HG03378 (cell line): ENCODE data around the gene ACSF3.

Experiments used
- ATAC-seq: cut with Tn5 transposase; IDR thresholded peaks from one replicate; pipeline ENCODE4 v1.9.1; 2021; ENCODE audit warnings: mild to moderate bottlenecking, moderate library complexity; ENCODE audit not compliant: unreplicated experiment

The ACSF3 gene

GRCh38 chr16:89093602-89094251, at the start of gene ACSF3:
ACSF3 (plus strand) TSS chr16:89093852; CDS start chr16:89100682, 6,830 bp downstream.
- no peak for ATAC-seq

DNA sequence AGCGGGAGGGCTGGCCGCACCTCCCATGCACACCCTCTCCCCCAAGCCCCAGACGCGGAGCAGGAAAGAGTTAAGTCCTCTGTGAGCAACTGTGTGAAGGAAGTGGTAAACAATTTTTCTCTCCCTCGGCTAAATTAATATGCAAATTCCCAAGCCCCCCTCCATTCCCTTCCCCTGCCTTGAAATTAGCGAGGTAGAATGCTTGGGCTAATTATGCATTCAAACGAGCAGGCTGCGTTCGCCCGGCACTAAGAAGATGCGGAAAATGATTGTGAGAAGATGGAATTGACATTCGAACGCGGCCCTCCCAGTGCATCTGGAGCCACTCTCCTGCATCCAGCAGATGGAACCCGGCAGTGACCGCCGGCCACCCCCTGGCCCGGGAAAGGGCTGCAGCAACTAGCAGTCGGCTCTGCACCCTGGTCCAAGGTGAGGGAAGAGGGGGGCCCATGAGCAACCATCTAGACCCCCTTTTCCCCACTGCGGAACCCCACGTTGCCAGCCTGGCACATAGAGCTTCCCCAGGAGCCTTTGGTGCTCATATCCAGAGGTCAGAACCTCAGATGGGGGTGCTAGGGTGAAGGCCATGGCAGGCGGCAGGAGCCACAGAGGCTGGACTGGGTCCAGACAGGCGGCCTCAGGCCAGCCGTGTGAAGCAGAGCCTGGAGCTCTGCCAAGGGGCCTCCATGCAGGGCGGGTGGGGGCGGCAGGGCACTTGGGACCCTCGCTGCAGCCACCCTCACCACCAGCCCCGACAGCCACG, 49.1 kb upstream of the ACSF3 start:
- ATAC-seq = no peak

GRCh38 chr16:89045181-89045815, 48.4 kb upstream of the ACSF3 start:
- ATAC-seq = no peak

DNA sequence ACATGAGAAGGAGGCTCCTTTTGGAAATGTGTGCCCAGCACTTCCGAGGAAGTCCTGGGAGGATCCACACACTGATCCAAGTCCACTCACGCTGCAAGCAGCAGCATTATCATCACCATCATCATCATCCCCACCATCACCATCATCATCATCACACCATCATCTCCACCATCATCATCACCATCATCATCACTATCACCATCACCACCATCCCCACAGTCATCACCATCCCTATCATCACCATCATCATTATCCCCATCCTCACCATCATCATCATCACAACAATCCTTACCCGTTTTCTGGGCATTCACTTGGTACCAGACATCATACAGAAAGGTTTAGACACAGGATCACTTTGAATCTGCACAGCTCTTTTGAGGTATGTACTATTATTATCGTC, 47.8 kb upstream of the ACSF3 start:
- ATAC-seq = no peak

DNA sequence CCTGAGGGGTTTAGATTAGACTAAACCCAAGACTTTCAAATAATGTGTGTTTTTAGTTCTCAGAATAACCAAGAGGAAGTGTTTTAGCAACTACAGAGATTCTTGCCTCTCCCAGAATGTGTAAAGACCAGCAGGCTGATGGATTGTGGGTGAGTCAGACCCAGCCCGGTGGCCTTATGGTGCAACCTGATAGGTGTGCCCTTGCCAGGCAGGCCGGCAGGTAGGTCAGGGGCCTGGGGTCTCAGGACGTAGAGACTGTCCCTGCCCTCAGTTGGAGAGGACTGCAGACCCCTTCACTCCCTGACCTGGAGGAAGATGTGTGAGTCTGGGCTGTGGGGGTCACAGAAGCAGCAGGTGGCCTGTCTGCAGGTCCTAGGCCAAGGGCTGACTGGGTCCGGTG, 47.2 kb upstream of the ACSF3 start:
- no peak for ATAC-seq

GRCh38 chr16:89047331-89048089, 46.1 kb upstream of the ACSF3 start:
- no peak for ATAC-seq

DNA sequence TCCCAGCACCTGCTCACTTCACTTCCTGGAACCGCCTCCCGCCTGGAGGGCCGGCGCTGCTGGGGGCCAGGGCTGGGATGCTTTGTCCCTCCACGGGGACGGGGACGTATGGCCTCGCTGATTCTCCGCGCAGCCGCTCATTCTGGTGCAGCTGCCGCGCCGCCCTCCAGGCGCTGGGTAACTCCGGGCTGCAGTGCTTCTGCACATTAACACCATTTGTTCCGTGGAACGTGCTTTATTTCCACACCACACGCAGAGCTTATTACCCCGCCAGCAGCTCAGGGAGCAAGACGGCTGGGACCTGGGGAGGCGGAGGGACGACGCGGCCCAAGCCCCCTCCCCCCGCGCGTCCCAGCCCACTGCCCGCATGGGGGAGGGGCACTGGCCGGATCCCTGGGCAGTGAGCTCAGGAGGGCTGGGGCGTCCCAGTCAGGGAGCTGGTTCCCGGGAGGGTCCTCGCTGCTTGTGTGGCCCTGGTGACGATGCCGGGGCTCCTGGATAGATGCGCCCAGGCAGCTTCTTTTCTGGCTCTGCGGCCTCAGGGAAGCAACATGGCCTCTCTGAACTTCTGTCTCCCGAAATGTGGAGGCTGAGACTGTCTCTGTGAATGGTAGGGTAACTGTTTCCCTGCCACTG, 45.4 kb upstream of the ACSF3 start:
- no peak for ATAC-seq

DNA sequence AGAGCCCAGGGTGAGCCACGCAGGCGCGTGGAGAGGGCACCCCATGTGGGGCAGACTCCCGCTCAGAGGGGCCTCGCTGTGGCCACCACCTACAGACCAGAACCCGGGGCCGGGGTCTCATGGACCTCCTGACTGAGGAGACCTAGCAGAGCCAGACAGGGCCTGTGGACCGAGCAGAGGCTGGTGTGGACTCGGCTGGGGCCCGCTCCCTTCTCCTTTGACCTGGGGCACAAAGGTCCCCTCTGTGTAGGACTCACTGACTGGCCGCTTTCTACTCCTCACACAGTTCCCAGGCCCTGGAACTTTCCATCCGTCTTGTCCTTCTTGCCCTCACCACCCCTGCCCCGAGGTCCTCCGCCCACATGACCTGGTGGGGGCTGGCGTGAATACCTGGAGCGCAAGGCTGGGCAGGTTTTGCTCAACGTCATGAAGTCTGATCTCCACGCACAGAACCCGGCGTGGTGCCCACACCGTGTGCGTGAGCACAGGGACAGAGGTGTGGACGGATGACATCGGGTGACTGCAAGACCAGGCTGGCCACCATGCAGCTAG, 44.7 kb upstream of the ACSF3 start:
- ATAC-seq = no peak

DNA sequence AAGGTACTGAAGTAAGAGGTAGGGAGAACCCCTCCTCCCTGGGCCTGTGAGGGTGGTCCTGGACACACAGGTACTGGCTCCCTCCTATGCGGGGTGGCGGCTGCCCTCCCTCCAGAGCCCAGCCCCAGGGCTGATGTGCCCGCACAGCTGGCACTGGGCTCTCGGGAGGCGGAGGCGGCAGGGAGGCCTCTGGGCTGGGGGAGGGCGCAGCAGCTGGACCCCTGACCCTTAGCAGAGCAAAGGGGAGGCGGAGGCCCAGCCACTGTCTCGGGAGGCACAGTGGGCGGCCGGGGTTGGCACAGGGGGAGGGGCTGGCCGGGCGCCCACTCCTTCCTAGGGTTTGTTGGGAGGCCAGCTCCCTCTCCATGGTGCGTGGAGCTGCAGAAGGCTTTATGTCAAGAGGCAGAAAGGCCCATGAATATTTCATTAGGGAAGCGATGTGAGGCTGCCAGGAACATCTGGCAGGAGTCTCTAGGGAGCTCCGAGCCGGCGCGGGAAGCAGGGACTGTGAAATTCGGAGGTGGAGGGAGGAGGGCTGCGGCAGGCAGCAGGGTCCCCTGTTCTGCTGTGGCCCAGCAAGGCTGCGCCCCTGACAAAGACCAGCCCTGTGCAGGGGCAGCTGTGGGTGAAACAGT, 44.1 kb upstream of the ACSF3 start:
- no peak for ATAC-seq

GRCh38 chr16:89050119-89050867, 43.4 kb upstream of the ACSF3 start:
- no peak for ATAC-seq

DNA sequence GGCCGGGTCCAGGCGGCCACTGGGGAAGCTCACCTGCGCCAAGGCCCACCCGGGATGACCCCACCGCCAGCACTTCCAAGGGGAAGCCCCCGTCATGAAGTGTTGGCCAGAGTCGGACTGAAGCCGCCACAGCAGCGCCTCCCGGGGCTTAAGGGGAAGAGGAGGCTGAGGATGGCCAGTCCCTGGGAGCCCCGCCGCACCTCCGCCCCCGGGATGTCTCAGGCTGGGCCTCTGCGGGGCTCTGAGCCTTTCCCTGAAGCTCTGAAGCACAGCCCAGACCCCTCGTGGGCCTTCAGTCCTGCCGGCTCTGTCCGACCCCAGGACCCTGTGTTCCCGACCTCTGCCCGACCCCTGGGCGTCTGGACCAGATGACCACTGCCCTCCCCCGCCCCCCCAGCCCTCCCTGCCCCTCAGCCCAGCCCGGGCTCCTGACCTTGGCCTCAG, 42.8 kb upstream of the ACSF3 start:
- no peak for ATAC-seq

DNA sequence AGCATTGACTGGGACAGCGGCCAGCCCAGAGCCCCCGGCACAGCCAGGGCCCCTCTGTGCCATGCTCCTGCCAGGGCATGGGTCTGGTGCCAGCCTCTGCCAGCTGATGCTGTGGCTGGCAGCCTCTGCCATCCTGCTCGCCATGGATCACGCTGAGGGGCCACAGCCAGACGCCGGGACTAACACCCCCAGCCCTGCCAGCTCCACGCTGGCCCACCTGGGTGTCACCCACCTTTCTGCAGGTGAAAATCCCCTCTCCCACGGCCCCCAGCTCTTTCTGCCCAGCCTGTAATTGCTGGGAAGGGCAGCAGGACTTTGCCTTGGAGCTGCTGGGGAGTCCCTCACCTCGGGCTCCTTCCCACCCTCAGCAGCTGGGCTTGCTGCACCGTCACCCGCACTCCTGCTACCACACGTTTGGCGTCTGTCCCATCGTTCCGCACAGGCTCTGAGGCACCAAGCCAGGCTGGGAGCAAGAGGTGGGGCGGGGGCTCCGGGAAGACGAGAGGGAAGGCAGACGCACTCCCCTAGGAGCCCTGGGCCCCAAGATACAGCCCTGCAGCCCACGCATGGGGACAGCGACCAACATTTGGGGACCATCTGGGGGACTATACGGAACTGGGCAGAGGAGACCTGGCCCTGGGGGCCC, 42.0 kb upstream of the ACSF3 start:
- no peak for ATAC-seq

- no peak for ATAC-seq
Measured at GRCh38 chr16:89052191-89052889, 41.3 kb upstream of the ACSF3 start.

GRCh38 chr16:89052890-89053724, 40.5 kb upstream of the ACSF3 start:
- no peak for ATAC-seq

- ATAC-seq = no peak
Measured at GRCh38 chr16:89053725-89054029, 40.0 kb upstream of the ACSF3 start.

DNA sequence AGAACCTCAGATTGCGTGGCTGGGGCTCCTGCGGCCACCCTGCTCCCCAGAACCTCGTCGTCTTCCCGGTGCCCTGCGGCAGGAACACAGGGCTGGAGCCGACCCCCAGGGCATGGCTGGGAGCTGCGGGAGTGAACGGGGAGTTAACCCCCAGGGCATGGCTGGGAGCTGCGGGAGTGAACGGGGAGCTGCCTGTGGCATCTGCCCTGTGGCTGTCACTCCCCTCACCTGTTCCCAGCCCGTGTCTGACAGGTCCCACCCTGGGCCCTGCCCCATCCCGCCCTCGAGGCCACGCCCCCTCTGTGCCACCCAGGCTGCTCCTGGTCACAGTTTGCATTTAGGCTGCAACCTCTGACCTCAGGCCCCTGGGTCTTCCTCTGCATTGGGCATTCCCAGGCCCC, 39.4 kb upstream of the ACSF3 start:
- no peak for ATAC-seq

DNA sequence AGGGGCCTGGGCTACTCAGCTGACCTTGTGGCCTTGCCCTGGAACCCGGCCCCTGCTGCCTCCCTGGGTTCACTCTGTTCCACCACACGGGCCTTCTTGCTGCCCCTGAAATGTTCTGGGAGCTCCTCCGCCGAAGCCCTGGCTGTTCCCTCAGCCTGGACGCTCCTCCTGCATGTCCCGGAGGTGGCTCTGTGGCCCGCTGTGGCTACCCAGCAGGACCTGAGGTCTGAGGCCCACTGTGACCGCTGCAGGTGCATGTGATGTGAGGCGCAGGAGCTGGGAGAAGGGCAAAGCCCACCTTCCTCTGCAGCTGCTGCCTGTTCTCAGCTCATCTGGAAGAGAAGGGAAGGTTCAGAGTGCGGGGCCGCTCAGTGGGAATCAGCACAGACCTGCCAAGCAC, 38.9 kb upstream of the ACSF3 start:
- no peak for ATAC-seq

GRCh38 chr16:89055313-89055712, 38.3 kb upstream of the ACSF3 start:
- no peak for ATAC-seq
